ENCODE measurements around the gene HCN2.

HCN2 gene

DNA sequence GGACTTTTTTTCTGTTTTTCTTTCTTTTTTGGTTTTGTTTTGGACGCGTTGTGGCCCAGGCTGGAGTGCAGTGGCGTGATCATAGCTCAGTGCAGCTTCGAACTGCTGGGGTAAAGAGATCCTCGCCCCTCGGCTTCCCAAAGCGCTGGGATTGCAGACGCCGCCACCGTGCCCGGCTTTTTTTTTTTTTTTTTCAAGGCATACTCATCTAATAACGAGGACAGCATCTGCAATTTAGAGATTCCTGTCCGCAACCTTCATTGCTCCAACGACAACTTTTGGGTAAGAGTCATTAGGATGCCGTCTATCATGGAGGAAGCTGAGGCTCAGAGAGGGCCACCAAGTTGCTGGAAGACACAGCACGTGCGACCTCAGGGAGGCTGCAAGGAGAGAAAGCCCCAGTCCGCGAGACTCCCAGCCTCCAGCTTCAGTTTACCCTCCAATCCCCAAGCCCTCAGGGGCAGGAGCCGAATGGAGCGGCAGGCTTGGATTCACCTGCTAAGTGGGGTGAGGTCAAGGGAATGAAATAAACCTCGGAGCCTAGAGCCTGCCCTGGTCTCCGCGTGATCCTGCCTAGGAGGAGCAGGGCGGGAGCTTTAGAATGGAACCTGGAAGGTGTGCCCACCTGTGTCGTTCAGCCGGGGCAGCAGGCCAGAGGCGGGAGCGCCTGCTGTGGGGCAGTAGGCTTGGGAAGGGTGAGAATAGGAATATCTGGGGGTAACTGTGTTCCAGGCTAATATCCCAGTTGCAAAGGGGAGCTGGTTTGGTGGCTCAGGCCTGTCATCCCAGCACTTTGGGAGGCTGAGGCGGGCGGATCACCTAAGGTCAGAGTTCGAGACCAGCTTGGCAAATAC is 44.3 kb downstream of the HCN2 start:
- Histone ChIP-seq H3K9me3 (ENCODE audit: control insufficient read depth in 2 of 2, low read length in 2 of 2) (no peaks in the 10 kb centered on the region), H3K4me1 (ENCODE audit: control insufficient read depth, insufficient read depth, low read length) (peaks cover 31% of the 10 kb centered on the region), H3K4me3 (ENCODE audit: low read length in 2 of 2) (peak overlapping the region; percentile 77 to 97), H3K27me3 (ENCODE audit: control insufficient read depth in 1 of 2, insufficient read depth in 2 of 2, low read length in 2 of 2) (no peaks in the 10 kb centered on the region), H3K27ac (ENCODE audit: low read length) (no peak overlapping the region), H3K9ac (ENCODE audit: low read length in 2 of 2) (peak overlapping the region; percentile 55 to 68), H3K36me3 (ENCODE audit: control insufficient read depth in 2 of 2, insufficient read depth in 2 of 2, low read length in 2 of 2) (peaks cover under 1 to 1% of the 10 kb centered on the region in 2 donors)

DNA sequence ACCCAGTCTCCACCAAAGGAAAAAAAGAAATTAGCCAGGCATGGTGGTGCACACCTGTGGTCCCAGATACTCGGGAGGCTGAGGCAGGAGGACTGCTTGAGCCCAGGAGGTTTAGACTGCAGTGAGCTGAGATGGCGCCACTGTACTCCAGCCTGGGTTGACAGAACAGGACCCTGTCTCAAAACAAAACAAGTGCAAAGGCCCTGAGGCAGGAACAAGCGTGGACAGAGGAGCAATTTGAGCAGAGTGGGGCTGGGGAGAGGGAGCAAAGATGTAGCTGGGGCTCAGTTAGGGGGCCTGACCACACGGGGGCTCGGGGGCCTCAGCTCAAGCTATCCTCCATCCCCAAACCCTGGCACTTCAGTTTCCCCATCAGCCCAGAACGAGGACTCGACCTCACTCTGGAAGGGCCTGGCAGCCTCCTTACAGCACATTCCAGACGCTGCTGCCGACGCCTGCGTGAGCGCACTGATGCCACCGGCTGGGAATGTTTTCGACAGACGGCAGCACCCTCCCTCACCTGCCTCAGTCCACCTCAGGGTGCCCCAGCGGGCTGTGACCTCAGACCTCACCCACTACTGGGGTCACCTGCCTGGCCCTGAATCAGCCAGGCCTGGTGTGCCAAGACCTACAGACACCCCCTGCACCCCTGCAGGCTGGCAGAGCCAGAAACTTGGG is 45.4 kb downstream of the HCN2 start:
- no peak overlapping the region for H3K9ac ChIP-seq (ENCODE audit: low read length in 2 of 2)
- no peaks in the 10 kb centered on the region for H3K27me3 ChIP-seq (ENCODE audit: control insufficient read depth in 1 of 2, insufficient read depth in 2 of 2, low read length in 2 of 2)
- no peak overlapping the region for H3K4me3 ChIP-seq (ENCODE audit: low read length in 2 of 2)
- H3K9me3 ChIP-seq (ENCODE audit: control insufficient read depth in 2 of 2, low read length in 2 of 2): no peaks in the 10 kb centered on the region
- H3K36me3 ChIP-seq (ENCODE audit: control insufficient read depth in 2 of 2, insufficient read depth in 2 of 2, low read length in 2 of 2): no peaks in the 10 kb centered on the region
- H3K4me1 ChIP-seq (ENCODE audit: control insufficient read depth, insufficient read depth, low read length): peaks cover 36% of the 10 kb centered on the region
- H3K27ac ChIP-seq (ENCODE audit: low read length): no peak overlapping the region

DNA sequence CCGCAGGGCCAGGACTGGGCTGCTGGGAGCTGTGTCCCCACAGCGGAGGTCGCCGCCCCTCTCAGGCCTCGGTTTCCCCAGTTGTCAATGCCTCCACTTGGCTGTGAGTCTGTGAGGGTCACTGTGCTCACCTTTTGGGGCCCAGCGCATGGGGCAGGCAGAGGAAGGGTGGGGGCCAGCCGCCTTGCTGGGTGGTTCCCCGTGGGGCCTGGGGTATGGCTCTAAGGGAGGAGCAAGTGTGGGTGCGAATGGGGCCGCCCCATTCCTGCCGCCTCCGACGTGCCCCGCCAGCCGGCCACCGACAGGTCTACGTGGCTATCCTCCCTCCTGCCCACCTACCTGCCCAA is 49.2 kb downstream of the HCN2 start:
- H3K9me3 ChIP-seq (ENCODE audit: control insufficient read depth in 2 of 2, low read length in 2 of 2): no peaks in the 10 kb centered on the region
- no peaks in the 10 kb centered on the region for H3K27me3 ChIP-seq (ENCODE audit: control insufficient read depth in 1 of 2, insufficient read depth in 2 of 2, low read length in 2 of 2)
- H3K9ac ChIP-seq (ENCODE audit: low read length in 2 of 2): peak overlapping the region in 1 of 2 donors; percentile 32
- no peaks in the 10 kb centered on the region for H3K36me3 ChIP-seq (ENCODE audit: control insufficient read depth in 2 of 2, insufficient read depth in 2 of 2, low read length in 2 of 2)
- no peak overlapping the region for H3K27ac ChIP-seq (ENCODE audit: low read length)
- H3K4me3 ChIP-seq (ENCODE audit: low read length in 2 of 2): peak overlapping the region; percentile 62 to 71
- H3K4me1 ChIP-seq (ENCODE audit: control insufficient read depth, insufficient read depth, low read length): peaks cover 17% of the 10 kb centered on the region

DNA sequence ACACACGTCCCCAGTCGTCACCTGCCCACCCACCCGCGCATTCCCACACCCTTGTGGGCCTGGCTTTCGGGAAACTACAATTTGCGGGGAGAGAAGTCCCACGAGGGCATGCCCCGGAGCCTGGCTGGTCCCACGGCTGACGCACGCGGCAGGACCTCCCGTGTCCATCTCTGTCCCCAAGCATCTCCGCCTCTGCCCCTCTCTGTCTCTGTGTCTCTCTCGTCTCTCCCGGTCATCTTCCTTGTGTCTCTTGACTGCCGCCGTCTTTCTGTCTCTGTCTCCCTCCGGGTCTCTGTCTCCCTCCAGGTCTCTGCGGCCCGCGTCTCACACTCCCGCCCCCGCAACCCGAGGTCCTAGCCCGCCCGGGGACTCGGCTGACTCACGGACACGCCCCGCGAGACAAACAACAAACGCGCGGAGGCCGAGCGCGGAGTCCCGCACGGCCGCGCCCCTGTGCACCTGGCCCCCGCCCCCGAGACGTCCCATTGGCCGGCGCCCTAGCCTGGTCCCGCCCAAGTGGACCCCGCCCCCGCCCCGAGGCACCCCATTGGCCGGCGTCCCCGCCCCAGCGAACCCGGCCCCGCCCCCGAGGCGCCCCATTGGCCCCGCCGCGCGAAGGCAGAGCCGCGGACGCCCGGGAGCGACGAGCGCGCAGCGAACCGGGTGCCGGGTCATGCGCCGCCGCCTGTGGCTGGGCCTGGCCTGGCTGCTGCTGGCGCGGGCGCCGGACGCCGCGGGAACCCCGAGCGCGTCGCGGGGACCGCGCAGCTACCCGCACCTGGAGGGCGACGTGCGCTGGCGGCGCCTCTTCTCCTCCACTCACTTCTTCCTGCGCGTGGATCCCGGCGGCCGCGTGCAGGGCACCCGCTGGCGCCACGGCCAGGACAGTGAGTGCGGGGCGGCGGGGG is 49.8 kb downstream of the HCN2 start, which contains the start of gene FGF22:
Gene FGF22 (plus strand): TSS at position 627 of the 908 bp plus-strand sequence. CDS start 47 bp downstream, at position 674.
- no peak within 1 kb of the TSS for H3K27ac ChIP-seq (ENCODE audit: low read length)

DNA sequence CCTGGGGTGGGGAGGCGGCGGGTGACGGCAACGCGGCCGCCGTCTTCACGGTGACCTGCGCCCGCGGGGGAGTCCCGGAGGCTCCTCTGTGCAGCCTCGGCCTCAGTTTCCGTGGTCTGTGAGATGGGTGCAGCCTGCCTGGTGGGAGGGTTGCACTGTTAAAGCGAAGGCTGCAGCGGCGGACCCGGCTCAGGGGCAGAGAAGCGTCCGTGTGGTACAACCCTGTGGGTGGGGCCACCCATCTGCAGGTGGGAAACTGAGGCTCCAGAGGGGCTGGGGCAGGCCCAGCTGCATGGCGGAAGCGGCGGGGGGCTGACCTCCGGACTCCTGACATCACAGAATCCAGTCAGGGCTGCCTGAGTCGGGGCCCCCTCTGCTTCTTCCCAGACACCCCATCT is 50.5 kb downstream of the HCN2 start:
- peak overlapping the region in 1 of 2 donors; percentile 62 for H3K4me3 ChIP-seq (ENCODE audit: low read length in 2 of 2)
- no peak overlapping the region for H3K27ac ChIP-seq (ENCODE audit: low read length)
- H3K36me3 ChIP-seq (ENCODE audit: control insufficient read depth in 2 of 2, insufficient read depth in 2 of 2, low read length in 2 of 2): no peaks in the 10 kb centered on the region
- peaks cover 10% of the 10 kb centered on the region for H3K4me1 ChIP-seq (ENCODE audit: control insufficient read depth, insufficient read depth, low read length)
- H3K9ac ChIP-seq (ENCODE audit: low read length in 2 of 2): no peak overlapping the region
- H3K27me3 ChIP-seq (ENCODE audit: control insufficient read depth in 1 of 2, insufficient read depth in 2 of 2, low read length in 2 of 2): no peaks in the 10 kb centered on the region
- no peaks in the 10 kb centered on the region for H3K9me3 ChIP-seq (ENCODE audit: control insufficient read depth in 2 of 2, low read length in 2 of 2)

More for the DNA sequence above, 49.8 kb downstream of the HCN2 start, which contains the start of gene FGF22:
- Histone ChIP-seq H3K4me1 (ENCODE audit: control insufficient read depth, insufficient read depth, low read length) (peaks cover 11% of the 10 kb centered on the region), H3K27me3 (ENCODE audit: control insufficient read depth in 1 of 2, insufficient read depth in 2 of 2, low read length in 2 of 2) (no peaks in the 10 kb centered on the region), H3K9me3 (ENCODE audit: control insufficient read depth in 2 of 2, low read length in 2 of 2) (no peaks in the 10 kb centered on the region), H3K36me3 (ENCODE audit: control insufficient read depth in 2 of 2, insufficient read depth in 2 of 2, low read length in 2 of 2) (no peaks in the 10 kb centered on the region), H3K4me3 (ENCODE audit: low read length in 2 of 2) (peak within 1 kb of the TSS; percentile 62 to 71), H3K9ac (ENCODE audit: low read length in 2 of 2) (peak within 1 kb of the TSS; percentile 32 to 36)

DNA sequence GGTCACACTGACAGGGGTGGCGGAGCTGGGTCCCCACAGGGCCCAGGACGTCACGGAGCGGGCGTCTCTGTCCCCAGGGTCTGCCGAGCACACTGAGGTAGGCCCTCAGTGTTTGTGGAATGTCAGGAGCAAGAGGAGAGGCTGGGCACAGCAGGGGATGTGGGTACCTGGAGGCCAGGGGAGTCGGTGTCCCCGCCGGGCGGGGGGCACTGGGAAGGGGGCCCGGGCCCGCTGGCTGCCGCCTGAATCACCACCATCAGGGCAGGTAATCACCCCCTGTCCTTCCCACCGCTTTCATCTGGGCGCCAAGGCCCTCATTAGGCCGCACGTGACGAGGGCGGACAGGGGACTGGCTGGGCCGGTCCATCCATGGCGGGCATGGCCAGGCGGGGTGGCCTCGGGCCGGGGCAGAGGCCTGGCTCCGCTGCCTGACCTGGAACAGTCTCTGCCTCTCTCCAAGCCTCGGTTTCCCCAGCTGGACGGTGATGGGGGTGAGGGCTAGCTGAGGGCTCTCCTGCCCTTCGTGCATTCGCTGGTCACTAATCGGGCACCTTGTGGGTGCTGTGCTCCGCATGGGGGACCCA is 51.0 kb downstream of the HCN2 start:
- no peak overlapping the region for H3K27ac ChIP-seq (ENCODE audit: low read length)
- H3K4me3 ChIP-seq (ENCODE audit: low read length in 2 of 2): no peak overlapping the region
- no peak overlapping the region for H3K9ac ChIP-seq (ENCODE audit: low read length in 2 of 2)
- no peaks in the 10 kb centered on the region for H3K9me3 ChIP-seq (ENCODE audit: control insufficient read depth in 2 of 2, low read length in 2 of 2)
- H3K36me3 ChIP-seq (ENCODE audit: control insufficient read depth in 2 of 2, insufficient read depth in 2 of 2, low read length in 2 of 2): no peaks in the 10 kb centered on the region
- no peaks in the 10 kb centered on the region for H3K27me3 ChIP-seq (ENCODE audit: control insufficient read depth in 1 of 2, insufficient read depth in 2 of 2, low read length in 2 of 2)
- peaks cover 10% of the 10 kb centered on the region for H3K4me1 ChIP-seq (ENCODE audit: control insufficient read depth, insufficient read depth, low read length)

DNA sequence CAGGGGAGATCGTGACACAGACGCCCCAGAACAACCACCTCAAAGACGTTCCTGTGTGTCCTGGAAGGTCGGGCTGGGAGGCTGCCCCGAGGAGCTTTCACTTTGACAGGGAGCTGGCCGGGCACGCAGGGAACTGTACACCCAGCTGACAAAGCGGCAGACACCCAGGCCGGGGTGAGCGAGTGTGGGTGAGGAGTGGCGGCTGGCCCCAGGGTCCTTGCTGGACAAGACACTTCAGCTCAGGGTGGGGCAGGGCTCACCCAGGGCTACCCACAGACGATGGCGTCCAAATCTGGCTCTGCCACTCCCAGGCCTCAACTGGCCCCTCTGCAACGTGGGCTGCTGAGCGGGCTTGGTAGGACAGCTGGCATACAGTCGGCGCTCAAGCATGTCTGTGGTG is 52.0 kb downstream of the HCN2 start:
- peaks cover 10% of the 10 kb centered on the region for H3K4me1 ChIP-seq (ENCODE audit: control insufficient read depth, insufficient read depth, low read length)
- H3K4me3 ChIP-seq (ENCODE audit: low read length in 2 of 2): no peak overlapping the region
- peaks cover 0 to under 1% of the 10 kb centered on the region in 2 donors for H3K36me3 ChIP-seq (ENCODE audit: control insufficient read depth in 2 of 2, insufficient read depth in 2 of 2, low read length in 2 of 2)
- H3K27ac ChIP-seq (ENCODE audit: low read length): no peak overlapping the region
- H3K27me3 ChIP-seq (ENCODE audit: control insufficient read depth in 1 of 2, insufficient read depth in 2 of 2, low read length in 2 of 2): no peaks in the 10 kb centered on the region
- no peak overlapping the region for H3K9ac ChIP-seq (ENCODE audit: low read length in 2 of 2)
- H3K9me3 ChIP-seq (ENCODE audit: control insufficient read depth in 2 of 2, low read length in 2 of 2): no peaks in the 10 kb centered on the region

DNA sequence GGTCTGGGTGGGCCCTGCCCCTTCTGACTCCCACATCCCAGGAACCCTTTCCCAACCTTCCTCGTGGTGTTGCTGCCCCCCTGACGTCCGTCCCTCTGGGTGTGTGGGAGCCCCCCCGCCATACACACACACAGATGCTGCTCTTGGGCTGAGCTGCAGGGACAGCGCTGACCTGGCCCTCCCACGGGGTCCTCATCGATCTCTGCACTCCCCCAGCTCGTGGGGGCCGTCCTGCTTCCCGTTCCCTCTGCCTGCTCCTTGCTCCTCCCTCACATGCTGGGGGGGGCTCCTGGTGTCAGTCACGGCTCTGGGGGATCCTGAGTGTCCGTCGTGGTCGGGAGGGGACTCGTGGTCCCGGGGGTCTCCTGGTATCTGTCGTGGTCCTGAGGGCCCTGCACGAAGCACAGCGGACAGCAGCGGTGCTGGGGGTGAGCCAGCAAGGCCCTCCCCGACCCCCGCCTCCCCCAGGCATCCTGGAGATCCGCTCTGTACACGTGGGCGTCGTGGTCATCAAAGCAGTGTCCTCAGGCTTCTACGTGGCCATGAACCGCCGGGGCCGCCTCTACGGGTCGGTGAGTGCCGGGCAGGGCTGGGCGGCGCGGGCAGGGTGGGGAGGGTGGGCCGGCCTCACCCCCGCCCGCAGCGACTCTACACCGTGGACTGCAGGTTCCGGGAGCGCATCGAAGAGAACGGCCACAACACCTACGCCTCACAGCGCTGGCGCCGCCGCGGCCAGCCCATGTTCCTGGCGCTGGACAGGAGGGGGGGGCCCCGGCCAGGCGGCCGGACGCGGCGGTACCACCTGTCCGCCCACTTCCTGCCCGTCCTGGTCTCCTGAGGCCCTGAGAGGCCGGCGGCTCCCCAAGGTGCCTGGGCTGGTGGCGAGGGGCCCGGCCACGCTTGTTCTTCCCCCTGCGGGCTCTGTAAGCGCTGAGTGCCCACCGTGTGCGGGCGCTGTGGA is 53.4 kb downstream of the HCN2 start:
- no peak overlapping the region for H3K27ac ChIP-seq (ENCODE audit: low read length)
- no peak overlapping the region for H3K4me3 ChIP-seq (ENCODE audit: low read length in 2 of 2)

DNA sequence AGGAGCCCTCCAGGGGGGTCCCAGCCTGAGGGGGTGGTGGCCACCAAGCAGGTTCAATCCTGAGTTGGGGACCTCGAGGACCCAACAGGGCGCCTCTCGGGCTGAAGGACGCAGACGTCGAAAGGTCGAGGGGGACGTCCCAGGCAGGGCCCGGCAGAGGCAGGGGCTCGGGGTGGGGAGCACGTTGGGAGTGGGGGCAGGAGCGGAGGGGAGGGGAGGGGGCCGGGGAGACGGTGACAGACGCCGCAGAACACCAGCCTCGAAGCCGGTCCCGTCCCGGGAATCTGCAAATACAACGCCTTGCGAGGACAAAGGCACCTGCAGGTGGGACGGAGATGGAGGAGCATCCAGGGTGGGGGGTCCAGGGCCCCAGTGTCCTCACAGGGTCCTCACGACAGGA is 54.1 kb downstream of the HCN2 start:
- no peaks in the 10 kb centered on the region for H3K9me3 ChIP-seq (ENCODE audit: control insufficient read depth in 2 of 2, low read length in 2 of 2)
- no peak overlapping the region for H3K9ac ChIP-seq (ENCODE audit: low read length in 2 of 2)
- H3K4me3 ChIP-seq (ENCODE audit: low read length in 2 of 2): no peak overlapping the region
- H3K27me3 ChIP-seq (ENCODE audit: control insufficient read depth in 1 of 2, insufficient read depth in 2 of 2, low read length in 2 of 2): no peaks in the 10 kb centered on the region
- peaks cover 0 to 4% of the 10 kb centered on the region in 2 donors for H3K36me3 ChIP-seq (ENCODE audit: control insufficient read depth in 2 of 2, insufficient read depth in 2 of 2, low read length in 2 of 2)
- H3K27ac ChIP-seq (ENCODE audit: low read length): no peak overlapping the region
- peaks cover 8% of the 10 kb centered on the region for H3K4me1 ChIP-seq (ENCODE audit: control insufficient read depth, insufficient read depth, low read length)

More for the DNA sequence above, 53.4 kb downstream of the HCN2 start:
- Histone ChIP-seq H3K36me3 (ENCODE audit: control insufficient read depth in 2 of 2, insufficient read depth in 2 of 2, low read length in 2 of 2) (peaks cover 0 to 4% of the 10 kb centered on the region in 2 donors), H3K9ac (ENCODE audit: low read length in 2 of 2) (no peak overlapping the region), H3K9me3 (ENCODE audit: control insufficient read depth in 2 of 2, low read length in 2 of 2) (no peaks in the 10 kb centered on the region), H3K4me1 (ENCODE audit: control insufficient read depth, insufficient read depth, low read length) (peaks cover 10% of the 10 kb centered on the region), H3K27me3 (ENCODE audit: control insufficient read depth in 1 of 2, insufficient read depth in 2 of 2, low read length in 2 of 2) (no peaks in the 10 kb centered on the region)

All from stomach smooth muscle (tissue), 2 donors.